Right atrium auricular region (tissue), 2 donors: Measurements from ENCODE around the gene LRMDA. TPM values are rescaled to one million over a fixed set of nuclear protein-coding genes. Genes with fewer than 3 reads are reported as not detected.
A peak's percentile ranks its signal among the peaks of the same experiment; 100 is the strongest.

Experiments
- DNase-seq: peaks from one replicate; pipeline ENCODE4 v3.0.0-alpha.2; 2019; ENCODE audit warnings: low spot score
- H3K27ac ChIP-seq, 2 donors: fragments of 200-600 bp; sonication (generic); 1 replicate in 1 of 2; 2 replicates in 1 of 2; pipeline ENCODE4 v1.5.1; 2016 to 2019
- H3K27me3 ChIP-seq, 2 donors: fragments of 200-600 bp; sonication (generic); one replicate each; pipeline versions ENCODE4 v1.5.1 to v1.6.0; 2017 to 2019
- H3K36me3 ChIP-seq: fragments of 200-600 bp; sonication (generic); one replicate; pipeline ENCODE4 v1.5.1; 2016
- H3K4me1 ChIP-seq, 2 donors: fragments of 200-600 bp; sonication (generic); one replicate each; pipeline versions ENCODE4 v1.5.1 to v1.6.0; 2017 to 2019
- H3K4me3 ChIP-seq, 2 donors: fragments of 200-600 bp; sonication (generic); 1 replicate in 1 of 2; 2 replicates in 1 of 2; pipeline ENCODE4 v1.5.1; 2017 to 2019; ENCODE audit warnings: mild to moderate bottlenecking in 1 of 2, moderate library complexity in 1 of 2
- H3K9me3 ChIP-seq, 2 donors: fragments of 200-600 bp; sonication (generic); one replicate each; pipeline ENCODE4 v1.5.1; 2019
- total RNA-seq, 2 donors: library from RNA; depleted of rRNA; stranded (reverse); fragments of >200 nt; gene quantifications; one replicate each; pipeline ENCODE4 v1.1.0, GENCODE V29; 2016
- TF ChIP-seq, protein P1 (sequence below), 2 donors: fragments of 200-600 bp; sonication (generic); IDR thresholded peaks; one replicate each; pipeline ENCODE4 v1.5.1; 2019; ENCODE audit warnings: antibody characterized with exemption in 2 of 2

LRMDA gene
- total RNA-seq, 2 donors from 2014 or later, result 6.1 to 19.1 TPM

GRCh38 chr10:76149182-76149581 lies 717.8 kb downstream of the LRMDA start:
- TF ChIP-seq, protein P1, sequence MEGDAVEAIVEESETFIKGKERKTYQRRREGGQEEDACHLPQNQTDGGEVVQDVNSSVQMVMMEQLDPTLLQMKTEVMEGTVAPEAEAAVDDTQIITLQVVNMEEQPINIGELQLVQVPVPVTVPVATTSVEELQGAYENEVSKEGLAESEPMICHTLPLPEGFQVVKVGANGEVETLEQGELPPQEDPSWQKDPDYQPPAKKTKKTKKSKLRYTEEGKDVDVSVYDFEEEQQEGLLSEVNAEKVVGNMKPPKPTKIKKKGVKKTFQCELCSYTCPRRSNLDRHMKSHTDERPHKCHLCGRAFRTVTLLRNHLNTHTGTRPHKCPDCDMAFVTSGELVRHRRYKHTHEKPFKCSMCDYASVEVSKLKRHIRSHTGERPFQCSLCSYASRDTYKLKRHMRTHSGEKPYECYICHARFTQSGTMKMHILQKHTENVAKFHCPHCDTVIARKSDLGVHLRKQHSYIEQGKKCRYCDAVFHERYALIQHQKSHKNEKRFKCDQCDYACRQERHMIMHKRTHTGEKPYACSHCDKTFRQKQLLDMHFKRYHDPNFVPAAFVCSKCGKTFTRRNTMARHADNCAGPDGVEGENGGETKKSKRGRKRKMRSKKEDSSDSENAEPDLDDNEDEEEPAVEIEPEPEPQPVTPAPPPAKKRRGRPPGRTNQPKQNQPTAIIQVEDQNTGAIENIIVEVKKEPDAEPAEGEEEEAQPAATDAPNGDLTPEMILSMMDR (IDR thresholded peaks at IDR 0.05), result no peak
- DNase-seq, result no peak
- Histone ChIP-seq H3K4me3 (no peak overlapping the region), H3K36me3 (no peaks in the 10 kb centered on the region), H3K27me3 (no peaks in the 10 kb centered on the region), H3K9me3 (peaks cover 0 to 14% of the 10 kb centered on the region in 2 donors), H3K4me1 (peaks cover 0 to 9% of the 10 kb centered on the region in 2 donors), H3K27ac (no peak overlapping the region)

DNA sequence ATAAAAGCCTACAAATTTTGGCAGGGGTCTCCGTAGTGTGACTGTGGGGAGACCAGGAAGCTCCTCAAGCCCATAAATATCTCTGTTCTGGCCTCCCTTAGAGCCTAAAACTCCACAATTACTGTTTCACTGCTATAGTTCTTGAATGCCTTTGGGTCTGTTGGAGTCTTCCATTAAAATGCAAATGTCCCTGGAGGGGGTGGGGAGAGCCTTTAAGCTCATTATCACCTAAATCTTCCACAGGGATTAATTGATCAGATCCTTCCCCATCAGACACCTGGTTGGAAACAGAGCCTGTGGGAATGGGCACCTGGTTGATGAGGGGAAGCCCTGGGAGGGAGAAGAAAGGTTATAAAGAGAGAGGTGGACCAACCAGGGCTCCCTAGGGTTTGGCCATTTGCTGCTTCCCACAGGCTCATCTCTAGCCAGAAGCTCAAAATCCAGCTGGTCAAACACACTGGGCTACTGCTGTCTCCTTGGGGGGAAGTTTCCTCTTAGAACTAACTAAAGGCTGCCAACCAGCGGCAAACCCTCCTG lies 718.2 kb downstream of the LRMDA start:
- H3K4me1 ChIP-seq, result peaks cover 0 to 9% of the 10 kb centered on the region in 2 donors
- H3K36me3 ChIP-seq, result no peaks in the 10 kb centered on the region
- TF ChIP-seq, protein P1 (IDR thresholded peaks at IDR 0.05), result no peak
- H3K27me3 ChIP-seq, result no peaks in the 10 kb centered on the region
- H3K27ac ChIP-seq, result peak overlapping the region in 1 of 2 donors; percentile 63
- H3K4me3 ChIP-seq, result no peak overlapping the region
- peaks cover 0 to 14% of the 10 kb centered on the region in 2 donors for H3K9me3 ChIP-seq
- no peak for DNase-seq

GRCh38 chr10:76150139-76150875 lies 718.9 kb downstream of the LRMDA start:
- H3K9me3 ChIP-seq, result peaks cover 0 to 14% of the 10 kb centered on the region in 2 donors
- H3K27ac ChIP-seq, result peak overlapping the region in 1 of 2 donors; percentile 63
- TF ChIP-seq, protein P1 (IDR thresholded peaks at IDR 0.05), result no peak
- DNase-seq, result no peak
- H3K27me3 ChIP-seq, result no peaks in the 10 kb centered on the region
- H3K36me3 ChIP-seq, result no peaks in the 10 kb centered on the region
- H3K4me1 ChIP-seq, result peaks cover 0 to 9% of the 10 kb centered on the region in 2 donors
- H3K4me3 ChIP-seq, result no peak overlapping the region

DNA sequence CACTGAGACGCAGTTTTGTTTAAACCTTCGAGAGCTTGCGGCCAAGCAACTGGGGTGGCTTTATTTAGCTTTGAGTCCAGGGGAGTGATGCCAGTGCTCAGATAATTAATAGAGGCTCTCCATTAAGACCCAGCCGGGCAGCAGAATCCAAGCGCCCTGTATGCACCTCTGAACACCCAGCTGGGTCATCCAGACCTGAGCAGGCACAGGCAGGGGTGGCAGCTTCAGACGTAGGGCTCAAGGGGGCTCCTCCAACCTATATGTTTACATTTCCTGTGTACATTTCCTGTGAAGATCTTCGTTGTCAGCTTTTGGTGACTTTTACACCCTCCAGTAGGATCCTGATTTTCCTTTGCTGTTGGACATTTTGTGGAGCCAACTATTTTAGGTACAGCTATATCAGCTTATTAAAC lies 719.5 kb downstream of the LRMDA start:
- Histone ChIP-seq H3K4me1 (peaks cover 0 to 9% of the 10 kb centered on the region in 2 donors), H3K27ac (peak overlapping the region in 1 of 2 donors; percentile 63), H3K4me3 (no peak overlapping the region), H3K9me3 (peaks cover 0 to 14% of the 10 kb centered on the region in 2 donors), H3K27me3 (no peaks in the 10 kb centered on the region), H3K36me3 (no peaks in the 10 kb centered on the region)
- TF ChIP-seq, protein P1 (IDR thresholded peaks at IDR 0.05), result no peak
- no peak for DNase-seq

- Histone ChIP-seq H3K9me3 (peaks cover 0 to 14% of the 10 kb centered on the region in 2 donors), H3K36me3 (no peaks in the 10 kb centered on the region), H3K27me3 (no peaks in the 10 kb centered on the region), H3K4me3 (no peak overlapping the region), H3K27ac (no peak overlapping the region), H3K4me1 (peaks cover 0 to 9% of the 10 kb centered on the region in 2 donors)
- TF ChIP-seq, protein P1 (IDR thresholded peaks at IDR 0.05), result no peak
- no peak for DNase-seq
Observed at GRCh38 chr10:76152186-76152585, 720.8 kb downstream of the LRMDA start.
